A673 (cell line): Measurements from ENCODE around the gene TBC1D5. TPM values are rescaled to one million over a fixed set of nuclear protein-coding genes. Genes with fewer than 3 reads are reported as not detected.
"Not testable (repeated sequence)": the region's sequence is repeated elsewhere in the genome, so short reads cannot be mapped to it uniquely, and the experiment has no call there.

ENCODE experiments used
- BruUV-seq: library from RNA; stranded (reverse); fragments of 400-500 nt; replicated peaks from 2 replicates; lab custom pipeline; 2021; lab: Mats Ljungman, UMichigan
- CTCF ChIA-PET: fragments of 300-600 bp; sonication (Branson Sonifier 250); formaldehyde crosslinking; loops from one replicate; lab custom pipeline; 2022; ENCODE audit warnings: antibody characterized with exemption; lab: Charles Lee
- POLR2A ChIA-PET: fragments of 300-600 bp; sonication (Branson Sonifier 250); formaldehyde crosslinking; loops from one replicate; lab custom pipeline; 2022; ENCODE audit warnings: antibody characterized with exemption; ENCODE audit not compliant: low non-redundant PET; lab: Charles Lee
- DNase-seq: peaks from one replicate; pipeline ENCODE4 v3.0.0-alpha.2; 2015; ENCODE audit warnings: low spot score
- H3K27ac ChIP-seq: fragments of 200-600 bp; sonication (generic); 2 replicates; pipeline ENCODE4 v1.5.1; 2016; ENCODE audit warnings: mixed run types, low read depth, mild to moderate bottlenecking, mixed read lengths, antibody characterized with exemption, low read length; ENCODE audit not compliant: poor library complexity, severe bottlenecking
- H3K27me3 ChIP-seq: fragments of 200-600 bp; sonication (generic); replicated peaks from 2 replicates; pipeline ENCODE4 v1.6.1; 2017; ENCODE audit warnings: mixed run types, low read depth, mild to moderate bottlenecking, mixed read lengths, antibody characterized with exemption, low read length; ENCODE audit not compliant: insufficient read depth, poor library complexity
- H3K36me3 ChIP-seq: fragments of 200-600 bp; sonication (generic); 2 replicates; pipeline ENCODE4 v1.6.1; 2016; ENCODE audit warnings: mixed run types, mild to moderate bottlenecking, mixed read lengths, antibody characterized with exemption, low read length; ENCODE audit not compliant: insufficient read depth, poor library complexity, severe bottlenecking
- H3K4me1 ChIP-seq: fragments of 200-600 bp; sonication (generic); 2 replicates; pipeline ENCODE4 v1.6.1; 2017; ENCODE audit warnings: mixed run types, mild to moderate bottlenecking, mixed read lengths, antibody characterized with exemption, low read length; ENCODE audit not compliant: insufficient read depth, poor library complexity, severe bottlenecking
- H3K4me3 ChIP-seq: fragments of 200-600 bp; sonication (generic); 2 replicates; pipeline ENCODE4 v1.5.1; 2016; ENCODE audit warnings: low read depth, mixed run types, mild to moderate bottlenecking, mixed read lengths, low read length; ENCODE audit not compliant: poor library complexity, severe bottlenecking
- H3K9me3 ChIP-seq: fragments of 200-600 bp; sonication (generic); 2 replicates; pipeline ENCODE4 v1.6.1; 2016; ENCODE audit warnings: mixed run types, low read depth, mild to moderate bottlenecking, mixed read lengths, antibody characterized with exemption, low read length; ENCODE audit not compliant: poor library complexity, severe bottlenecking
- CTCF ChIP-seq: fragments of 300-800, 200-600 bp; sonication (generic); conservative IDR thresholded peaks from 2 replicates; pipeline ENCODE4 v1.5.1; 2017; ENCODE audit warnings: low read depth, mild to moderate bottlenecking, antibody characterized with exemption, low read length, moderate library complexity, mixed read lengths
- EZH2 ChIP-seq: fragments of 200-600 bp; sonication (generic); IDR thresholded peaks from 2 replicates; pipeline ENCODE4 v1.6.1; 2017; ENCODE audit warnings: borderline replicate concordance, low read depth, mild to moderate bottlenecking, mixed read lengths, antibody characterized with exemption, low read length; ENCODE audit not compliant: poor library complexity, severe bottlenecking
- intact Hi-C: fragments of 100-400 bp; cut with micrococcal nuclease; formaldehyde crosslinking; loops from one replicate; pipeline ENCODE4 v1.10.0; 2022; ENCODE audit not compliant: unreplicated experiment
- total RNA-seq: library from RNA; stranded (reverse); gene quantifications from 2 replicates; pipeline ENCODE4 v1.2.3, GENCODE V29; 2021

The TBC1D5 gene
- total RNA-seq, 1 experiment from 2014 or later = 40.7 TPM

- ChIA-PET CTCF (no interaction called here), POLR2A (no interaction called here)
- DNase-seq = no peak
- no peaks in the 10 kb centered on the region for H3K27me3 ChIP-seq
- H3K4me1 ChIP-seq = no peaks in the 10 kb centered on the region
- no peak overlapping the region for H3K4me3 ChIP-seq
- intact Hi-C loops = no loop called here
- H3K9me3 ChIP-seq = peaks cover 4% of the 10 kb centered on the region
- H3K36me3 ChIP-seq = no peaks in the 10 kb centered on the region
- H3K27ac ChIP-seq = no peak overlapping the region
- no TSS peak for BruUV-seq
- TF ChIP-seq CTCF (no peak), EZH2 (no peak)
Observed at GRCh38 chr3:17619968-17620367, 122.5 kb downstream of the TBC1D5 start.

GRCh38 chr3:17613017-17613416 is 129.4 kb downstream of the TBC1D5 start:
- CTCF ChIA-PET, H3K27ac ChIP-seq, H3K36me3 ChIP-seq, DNase-seq, intact Hi-C loops, H3K4me1 ChIP-seq, H3K4me3 ChIP-seq, H3K9me3 ChIP-seq, POLR2A ChIA-PET, H3K27me3 ChIP-seq, BruUV-seq: not testable (repeated sequence)

GRCh38 chr3:17607905-17608304 is 134.5 kb downstream of the TBC1D5 start:
- Histone ChIP-seq H3K4me1 (no peaks in the 10 kb centered on the region), H3K27ac (no peak overlapping the region), H3K36me3 (no peaks in the 10 kb centered on the region), H3K9me3 (no peaks in the 10 kb centered on the region), H3K4me3 (no peak overlapping the region), H3K27me3 (no peaks in the 10 kb centered on the region)
- ChIA-PET CTCF (no interaction called here), POLR2A (no interaction called here)
- no peak for DNase-seq
- intact Hi-C loops = no loop called here
- TF ChIP-seq EZH2 (no peak), CTCF (no peak)
- BruUV-seq = no TSS peak

GRCh38 chr3:17605934-17606333 is 136.5 kb downstream of the TBC1D5 start:
- TF ChIP-seq EZH2 (no peak), CTCF (no peak)
- ChIA-PET POLR2A (no interaction called here), CTCF (no interaction called here)
- DNase-seq = no peak
- Histone ChIP-seq H3K27me3 (no peaks in the 10 kb centered on the region), H3K4me1 (no peaks in the 10 kb centered on the region), H3K9me3 (no peaks in the 10 kb centered on the region), H3K27ac (no peak overlapping the region), H3K4me3 (no peak overlapping the region), H3K36me3 (no peaks in the 10 kb centered on the region)
- BruUV-seq = no TSS peak
- intact Hi-C loops = no loop called here
